Left hindlimb (tissue), 1 donor: ENCODE results near the gene CACNA1D.
A peak's percentile ranks its signal among the peaks of the same experiment; 100 is the strongest.

Experiments
- DNase-seq: peaks from one replicate; pipeline ENCODE4 v3.0.0-alpha.2; 2018

Gene CACNA1D

DNA sequence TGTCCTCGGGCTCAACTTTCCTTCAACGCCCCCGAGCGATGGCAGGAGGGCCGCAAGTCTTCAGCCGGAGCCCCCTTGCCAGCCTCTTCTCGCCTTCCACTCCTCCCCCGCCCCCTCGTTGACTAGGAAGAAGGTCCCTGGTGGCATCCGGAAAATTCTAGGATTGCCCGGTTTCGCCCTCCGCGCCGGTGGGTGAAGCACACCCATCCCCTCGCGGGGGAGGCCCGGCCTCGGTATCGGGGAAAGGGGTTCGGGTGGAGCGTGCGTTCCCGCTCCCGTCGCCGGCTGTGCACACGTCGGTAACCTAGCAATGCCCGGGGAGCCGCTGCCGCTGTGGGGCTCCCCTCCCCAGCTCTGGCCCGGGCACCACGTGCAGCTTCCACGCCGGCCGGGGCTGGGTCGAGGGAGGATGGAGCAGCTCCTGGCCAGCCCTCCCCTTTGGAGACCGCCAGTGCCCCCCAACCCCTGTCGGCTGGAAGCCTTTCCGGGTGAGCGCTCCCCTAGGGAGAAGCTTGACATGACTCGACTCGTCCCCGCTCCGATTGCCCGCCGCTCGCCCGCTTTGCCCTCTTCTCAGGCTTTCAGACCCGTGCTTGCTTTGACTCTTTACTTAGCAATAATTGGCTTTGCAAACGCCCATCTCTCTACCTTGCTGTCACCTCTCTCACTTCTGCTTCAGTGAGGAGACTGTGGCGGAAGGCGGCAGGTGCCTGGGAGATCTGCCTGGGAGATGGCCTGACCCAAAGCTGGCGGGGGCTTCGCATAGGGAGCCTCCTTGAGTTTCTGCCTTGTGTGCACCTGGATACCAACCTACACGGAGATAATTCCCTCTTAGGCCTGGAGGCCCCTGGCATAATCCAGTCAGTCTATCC, 1.3 kb downstream of the CACNA1D start:
- peak; percentile 50 for DNase-seq

GRCh38 chr3:53496392-53496670, 1.9 kb downstream of the CACNA1D start:
- no peak for DNase-seq

GRCh38 chr3:53496984-53497383, 2.6 kb downstream of the CACNA1D start:
- DNase-seq, result no peak

- DNase-seq, result no peak
Observed at GRCh38 chr3:53498806-53499641, 4.6 kb downstream of the CACNA1D start.

DNA sequence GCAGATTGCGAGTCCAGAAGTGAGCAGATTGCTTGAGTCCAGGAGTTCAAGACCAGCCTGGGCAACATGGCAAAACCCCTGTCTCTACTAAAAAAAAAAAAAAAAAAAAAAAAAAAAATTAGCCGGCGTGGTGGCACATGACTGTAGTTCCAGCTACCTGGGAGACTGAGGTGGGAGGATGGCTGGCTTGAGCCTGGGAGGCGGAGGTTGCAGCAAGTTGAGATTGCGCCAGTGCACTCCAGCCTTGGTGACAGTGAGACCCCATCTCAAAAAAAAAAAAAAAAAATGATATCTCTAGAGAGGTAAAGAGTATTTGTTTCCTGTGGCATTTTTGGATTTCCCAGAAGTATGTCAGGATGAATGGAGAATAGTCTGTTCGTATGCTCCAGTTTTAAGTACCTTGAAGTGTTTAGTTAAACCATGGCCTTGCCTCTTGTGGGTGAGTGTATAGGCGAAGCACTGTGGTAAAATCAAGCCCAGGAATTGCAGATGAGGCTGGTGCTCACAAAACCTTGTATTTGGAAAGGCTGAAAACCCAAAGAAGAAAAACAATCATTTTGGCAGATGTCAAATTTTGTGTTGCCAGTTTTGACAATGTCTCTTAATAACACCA, 5.9 kb downstream of the CACNA1D start:
- no peak for DNase-seq

DNA sequence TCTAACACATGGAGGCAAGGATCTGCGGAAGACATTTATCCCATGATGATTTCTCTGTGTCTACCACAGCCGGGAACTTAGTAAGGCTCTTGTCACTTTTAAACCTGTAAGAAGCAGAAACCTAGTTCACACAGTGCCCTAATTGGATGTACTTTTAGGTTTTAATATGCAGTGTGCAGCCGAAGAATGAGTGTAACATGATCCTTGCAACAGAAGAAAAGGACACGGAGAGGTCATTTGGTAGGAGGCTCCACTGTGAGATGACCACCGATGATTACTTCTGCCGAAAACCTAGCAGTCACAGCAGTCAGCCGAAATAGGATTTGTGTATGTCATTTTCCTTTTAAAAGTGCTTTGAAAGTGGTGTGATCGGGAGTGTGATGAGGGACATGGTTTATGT, 6.8 kb downstream of the CACNA1D start:
- no peak for DNase-seq

DNA sequence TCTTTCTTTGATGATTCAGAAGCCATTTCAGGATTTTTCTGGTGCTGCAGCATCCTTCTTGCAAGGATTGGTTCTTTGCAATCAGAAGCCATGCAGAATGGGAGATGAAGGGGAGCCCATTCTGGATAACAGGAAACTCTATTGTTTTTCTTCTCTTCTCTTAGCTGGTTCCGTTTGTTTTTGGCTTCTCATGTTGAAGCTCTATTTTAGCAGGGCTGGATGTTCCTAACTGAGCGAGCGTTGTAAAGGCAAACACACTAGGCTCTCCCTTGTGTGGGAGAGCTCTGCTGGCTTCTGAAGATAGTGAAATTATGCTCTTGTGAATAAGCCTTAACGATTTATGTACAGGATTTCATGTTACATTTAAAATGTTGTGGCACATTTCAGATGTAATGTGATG, 8.3 kb downstream of the CACNA1D start:
- DNase-seq, result no peak

DNA sequence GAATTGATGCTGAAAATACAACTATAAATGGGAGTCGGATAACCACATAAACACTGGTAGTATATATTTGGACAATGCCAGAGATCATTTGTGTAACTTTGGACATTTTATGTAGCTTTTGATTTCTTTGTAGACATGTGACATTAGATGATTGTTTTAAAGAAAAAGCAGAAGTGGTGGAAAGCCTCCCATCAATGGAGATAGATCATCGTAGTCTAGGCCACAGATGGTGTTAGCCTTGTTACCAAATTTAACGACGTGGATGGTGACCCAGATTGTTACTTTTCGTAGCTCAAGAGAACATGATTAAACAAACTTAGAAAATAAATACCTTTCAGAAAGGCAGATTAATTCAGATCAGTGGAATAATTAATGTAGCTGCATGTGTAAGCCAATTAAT, 8.8 kb downstream of the CACNA1D start:
- no peak for DNase-seq

- DNase-seq, result no peak
Observed at GRCh38 chr3:53506110-53506762, 11.8 kb downstream of the CACNA1D start.

DNA sequence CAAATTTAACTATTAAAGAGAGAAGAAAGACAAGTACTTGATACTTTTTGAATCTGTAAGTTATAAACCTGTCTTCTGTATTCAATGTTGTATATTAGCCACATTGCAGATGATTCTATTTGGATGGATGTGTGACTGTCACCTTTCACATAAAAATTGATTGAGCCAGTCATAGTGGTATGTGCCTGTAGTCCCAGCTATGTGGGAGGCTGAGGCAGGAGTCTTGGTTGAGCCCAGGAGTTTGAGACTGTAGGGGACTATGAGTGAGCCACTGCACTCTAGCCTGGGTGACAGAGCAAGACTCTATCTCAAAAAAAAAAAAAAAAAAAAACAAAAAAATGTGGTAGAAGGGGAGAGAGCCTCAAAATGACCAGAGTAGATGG, 12.3 kb downstream of the CACNA1D start:
- no peak for DNase-seq

DNA sequence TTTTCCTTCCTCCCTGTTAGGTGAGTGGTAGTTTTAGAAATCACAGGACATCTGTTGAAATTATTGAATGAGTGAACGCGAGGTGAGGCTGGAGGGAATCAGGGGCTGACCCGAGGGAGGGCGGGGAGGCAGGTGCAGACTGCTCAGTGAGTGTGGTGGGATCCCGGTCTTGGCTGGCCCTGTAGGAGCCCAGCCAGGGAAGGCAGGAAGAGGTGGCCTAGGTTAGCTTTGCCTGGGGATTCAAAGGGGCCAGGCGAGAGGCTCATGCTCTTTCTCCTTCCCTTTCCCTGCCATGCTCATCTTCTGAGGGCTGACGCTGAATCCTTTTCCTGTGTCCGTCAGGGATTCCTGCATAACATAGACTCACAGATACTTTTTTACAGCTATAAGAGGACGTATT, 15.1 kb downstream of the CACNA1D start:
- no peak for DNase-seq

DNA sequence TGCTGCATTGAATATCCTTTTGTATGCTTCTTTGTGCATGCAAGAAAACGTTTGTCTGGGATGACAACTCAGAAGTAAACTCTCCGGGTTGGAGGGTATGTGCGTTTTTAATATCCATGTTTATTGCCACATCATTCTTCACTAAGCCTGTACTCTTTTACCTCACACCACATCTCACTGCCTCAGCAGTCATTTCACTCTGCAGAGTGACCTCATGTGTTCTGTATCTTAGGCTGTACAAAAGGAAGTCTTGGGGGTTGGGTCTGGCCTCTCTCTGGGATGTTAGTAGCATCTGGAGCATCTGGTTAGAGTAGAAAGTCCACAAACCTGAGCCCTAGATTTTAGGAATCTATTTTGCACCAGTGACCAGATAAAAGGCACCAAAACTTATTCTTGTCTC, 16.1 kb downstream of the CACNA1D start:
- DNase-seq, result no peak

- no peak for DNase-seq
Observed at GRCh38 chr3:53511246-53511645, 16.8 kb downstream of the CACNA1D start.

DNA sequence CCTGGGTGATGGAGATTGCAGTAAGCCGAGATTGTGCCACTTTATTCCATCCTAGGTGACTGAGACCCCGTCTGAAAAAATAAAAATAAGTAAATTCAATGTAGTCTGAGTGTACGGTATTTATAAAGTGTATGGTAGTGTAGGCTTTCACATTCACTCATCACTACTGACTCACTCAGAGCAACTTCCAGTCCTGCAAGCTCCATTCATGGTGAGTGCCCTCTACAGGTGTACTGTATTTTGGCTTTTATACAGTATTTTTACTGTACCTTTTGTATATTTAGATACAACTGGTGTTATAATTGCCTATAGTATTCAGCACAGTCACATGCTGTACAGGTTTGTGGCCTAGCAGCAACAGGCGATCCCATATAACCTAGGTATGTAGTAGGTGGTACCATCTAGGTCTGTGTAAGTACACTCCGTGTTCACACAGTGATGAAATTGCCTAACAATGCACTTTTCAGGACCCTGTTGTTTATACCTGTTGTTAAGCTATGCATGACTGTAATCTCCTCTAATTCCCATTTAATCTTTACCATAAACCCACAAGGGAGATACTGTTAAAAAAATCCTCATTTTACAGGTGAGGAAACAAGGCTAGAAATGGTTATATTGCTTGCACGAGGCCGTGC, 19.3 kb downstream of the CACNA1D start:
- DNase-seq, result no peak

DNA sequence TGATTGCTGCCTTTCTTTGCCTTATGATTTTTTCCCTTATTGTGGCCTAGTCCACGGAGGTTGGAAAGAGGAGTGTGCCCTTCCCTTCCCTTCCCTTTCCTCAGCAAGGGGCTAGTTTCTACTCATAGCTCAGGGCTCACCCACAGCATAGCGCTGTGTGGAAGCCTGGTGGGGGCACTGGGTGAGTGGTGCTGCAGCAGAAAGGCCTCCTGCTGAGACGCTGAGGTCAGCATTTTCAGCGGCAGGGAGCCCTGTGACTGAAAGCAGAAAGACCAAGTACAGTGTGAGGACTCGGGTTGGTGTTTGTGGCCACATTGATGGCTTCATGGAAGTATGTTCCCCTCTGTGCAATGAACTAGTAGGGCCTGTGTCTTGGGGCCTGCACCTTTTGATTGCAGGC, 21.9 kb downstream of the CACNA1D start:
- DNase-seq, result no peak

- DNase-seq, result no peak
Observed at GRCh38 chr3:53518495-53518981, 24.1 kb downstream of the CACNA1D start.

DNA sequence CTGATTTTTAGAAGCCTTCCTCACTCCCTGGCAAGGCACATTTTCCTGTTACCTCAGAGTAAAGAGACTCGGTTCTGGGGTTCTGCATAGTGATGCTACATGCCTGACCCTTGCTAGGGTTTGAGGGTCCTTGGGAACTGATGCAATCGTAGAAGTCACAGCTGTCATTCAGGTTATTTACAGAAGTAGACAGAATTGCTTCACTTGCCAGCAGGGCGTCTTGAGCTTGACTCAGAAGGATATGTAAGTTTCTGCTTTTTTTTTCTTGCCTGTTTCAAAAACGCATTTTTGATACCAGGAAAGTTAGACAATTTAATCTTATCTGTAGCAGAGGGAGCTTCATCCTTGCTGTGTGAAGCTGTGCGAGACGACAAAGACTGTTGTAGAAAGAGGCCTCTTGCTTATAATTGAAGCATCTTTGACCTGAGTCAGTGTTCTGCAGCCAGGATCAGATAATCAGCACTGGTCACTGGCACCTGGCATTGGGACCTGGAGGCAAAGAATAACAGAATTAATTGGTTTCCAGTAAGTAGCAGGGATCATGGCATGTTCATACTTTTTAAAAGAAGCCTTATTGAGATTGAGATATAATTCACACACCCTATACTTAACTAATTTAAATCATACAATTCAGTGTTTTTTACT, 24.8 kb downstream of the CACNA1D start:
- DNase-seq, result no peak

- DNase-seq, result no peak
Observed at GRCh38 chr3:53523346-53523745, 28.9 kb downstream of the CACNA1D start.

DNA sequence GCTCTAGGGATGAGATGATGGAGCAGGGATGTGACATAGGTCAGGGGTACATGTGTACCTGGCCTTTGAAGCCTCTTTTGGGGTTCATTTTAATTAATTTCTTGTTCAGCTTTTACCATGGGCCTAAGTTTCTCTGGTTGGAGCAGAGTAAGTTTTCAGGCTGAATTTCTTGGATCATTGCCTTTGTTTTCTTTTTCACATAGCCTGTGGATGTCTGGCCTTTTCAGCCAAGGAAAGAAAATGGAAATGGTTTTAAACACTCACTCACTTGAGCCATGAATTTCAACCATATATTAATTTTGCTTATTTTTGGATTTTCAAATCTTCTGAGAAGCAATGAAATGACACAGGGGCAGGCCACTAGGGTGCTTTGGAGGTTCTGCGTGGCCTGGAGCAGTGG, 30.2 kb downstream of the CACNA1D start:
- no peak for DNase-seq

DNA sequence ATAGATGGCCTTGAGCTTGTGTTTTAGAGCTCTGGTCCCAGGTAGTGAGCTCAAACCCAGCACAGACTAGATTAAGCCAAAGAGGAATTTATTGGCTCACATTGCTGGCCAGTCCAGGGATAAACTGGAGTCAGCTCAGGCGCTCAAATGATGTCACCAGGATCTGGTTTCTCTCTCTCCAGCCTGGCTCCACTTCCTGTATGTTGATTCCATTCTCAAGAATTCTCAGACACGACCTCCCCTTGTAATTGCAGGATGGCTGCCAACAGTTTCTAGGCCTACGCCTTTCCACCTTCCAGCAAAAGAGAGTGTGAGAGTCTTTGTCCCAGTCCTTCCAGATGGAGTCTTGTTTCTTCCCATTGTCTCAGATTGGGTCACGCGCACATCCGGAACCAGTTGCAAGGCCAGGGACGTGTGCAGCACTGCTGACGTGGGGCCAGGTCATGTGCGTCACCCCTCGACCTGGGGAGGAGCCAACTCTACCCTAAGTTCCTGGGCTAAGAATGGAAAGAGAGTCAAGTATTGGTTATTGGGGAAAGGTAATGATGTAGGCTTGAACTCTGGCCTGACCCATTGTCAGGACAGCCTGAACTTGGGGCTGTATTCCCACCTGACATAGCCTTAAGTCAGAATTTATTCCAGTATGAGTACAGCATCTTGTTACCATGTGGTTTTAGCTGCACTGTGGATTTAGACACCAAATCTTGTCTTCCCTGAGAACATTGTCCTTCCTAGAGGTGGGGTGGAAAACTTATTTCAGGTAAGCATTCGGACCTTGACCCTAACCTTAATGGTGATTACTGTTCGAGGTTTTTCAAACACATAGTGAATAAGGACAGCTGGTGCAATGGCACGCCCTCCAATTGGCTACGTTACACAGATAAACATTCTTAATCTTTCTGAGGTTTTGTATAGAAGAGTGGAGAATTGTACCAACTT, 31.6 kb downstream of the CACNA1D start:
- peak; percentile 63 for DNase-seq

DNA sequence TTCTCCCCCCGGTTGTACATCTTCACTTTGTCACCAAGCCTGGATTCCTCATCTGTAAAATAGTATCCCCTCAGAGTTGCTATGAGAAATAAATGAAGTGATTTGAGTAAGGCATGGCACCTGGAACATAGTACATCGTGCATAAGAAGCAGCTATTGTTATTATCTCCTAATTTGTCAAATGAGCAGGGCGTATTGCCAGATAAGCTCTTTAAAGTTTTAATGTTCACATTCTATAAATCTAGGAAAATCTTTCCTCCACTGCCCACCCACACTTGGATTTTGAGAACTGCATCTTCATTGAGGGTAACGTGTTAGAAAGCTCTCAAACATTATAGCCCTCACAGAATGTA, 32.3 kb downstream of the CACNA1D start:
- no peak for DNase-seq
